NCI-H1048 (cell line): Measurements from ENCODE around the gene TNKS1BP1.

Experiments
- DNase-seq: peaks from one replicate; lab custom pipeline; 2025; lab: John Stamatoyannopoulos, UW

TNKS1BP1 gene

GRCh38 chr11:57260937-57261783 lies 63.6 kb downstream of the TNKS1BP1 start:
- DNase-seq = no peak

GRCh38 chr11:57256119-57256518 lies 68.6 kb downstream of the TNKS1BP1 start:
- DNase-seq = no peak

- DNase-seq = no peak
These were observed 69.1 kb downstream of the TNKS1BP1 start for GRCh38 chr11:57255618-57256017.

- DNase-seq = no peak
These were observed 70.1 kb downstream of the TNKS1BP1 start for GRCh38 chr11:57254631-57255030.

GRCh38 chr11:57251491-57252104 lies 73.2 kb downstream of the TNKS1BP1 start:
- no peak for DNase-seq

GRCh38 chr11:57251037-57251436 lies 73.7 kb downstream of the TNKS1BP1 start:
- DNase-seq = no peak
